ENCODE measurements around the gene KLC1.
"Not testable (repeated sequence)": the region's sequence is repeated elsewhere in the genome, so short reads cannot be mapped to it uniquely, and the experiment has no call there.

The KLC1 gene

DNA sequence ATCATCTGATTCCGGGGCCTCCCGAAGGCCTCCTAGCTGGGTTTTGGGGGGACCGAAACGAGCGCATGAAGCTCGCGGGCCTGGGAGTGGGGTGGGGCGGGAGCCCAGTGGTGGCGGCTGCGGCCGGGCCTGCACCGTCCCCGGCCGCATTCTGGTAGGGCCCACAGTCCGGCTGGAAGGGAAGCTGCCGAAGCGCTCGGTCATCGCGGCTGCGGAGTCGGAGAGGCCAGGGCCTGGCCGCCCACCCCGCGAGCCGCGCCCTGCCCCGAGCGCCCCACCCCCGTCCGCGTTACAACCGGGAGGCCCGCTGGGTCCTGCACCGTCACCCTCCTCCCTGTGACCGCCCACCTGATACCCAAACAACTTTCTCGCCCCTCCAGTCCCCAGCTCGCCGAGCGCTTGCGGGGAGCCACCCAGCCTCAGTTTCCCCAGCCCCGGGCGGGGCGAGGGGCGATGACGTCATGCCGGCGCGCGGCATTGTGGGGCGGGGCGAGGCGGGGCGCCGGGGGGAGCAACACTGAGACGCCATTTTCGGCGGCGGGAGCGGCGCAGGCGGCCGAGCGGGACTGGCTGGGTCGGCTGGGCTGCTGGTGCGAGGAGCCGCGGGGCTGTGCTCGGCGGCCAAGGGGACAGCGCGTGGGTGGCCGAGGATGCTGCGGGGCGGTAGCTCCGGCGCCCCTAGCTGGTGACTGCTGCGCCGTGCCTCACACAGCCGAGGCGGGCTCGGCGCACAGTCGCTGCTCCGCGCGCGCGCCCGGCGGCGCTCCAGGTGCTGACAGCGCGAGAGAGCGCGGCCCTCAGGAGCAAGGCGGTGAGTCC is at the start of gene KLC1:
Gene KLC1, plus strand, starts transcription at position 528 of the 819 bp plus-strand sequence. CDS start 25,354 bp downstream, outside the sequence.
- peak; percentile 93 for DNase-seq (ENCODE audit: low spot score)

DNA sequence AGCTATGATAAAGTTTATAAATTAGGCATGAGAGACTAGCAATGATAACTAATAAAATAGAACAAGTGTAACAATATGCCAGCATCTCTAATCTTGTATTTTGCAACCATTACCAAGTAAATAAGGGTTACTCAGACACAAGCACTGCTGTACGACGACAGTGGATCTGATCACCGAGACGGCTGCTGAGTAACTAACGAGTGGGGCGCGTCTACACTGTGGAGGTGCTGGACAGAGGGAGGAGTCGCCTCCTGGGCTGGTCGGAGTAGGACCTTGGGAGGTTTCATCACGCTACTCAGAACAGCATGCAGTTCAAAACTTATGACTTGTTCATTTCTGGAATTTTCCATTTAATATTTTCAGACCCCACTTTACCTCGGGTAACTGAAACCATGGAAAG is 47.8 kb upstream of the KLC1 start:
- DNase-seq (ENCODE audit: low spot score), result no peak

DNA sequence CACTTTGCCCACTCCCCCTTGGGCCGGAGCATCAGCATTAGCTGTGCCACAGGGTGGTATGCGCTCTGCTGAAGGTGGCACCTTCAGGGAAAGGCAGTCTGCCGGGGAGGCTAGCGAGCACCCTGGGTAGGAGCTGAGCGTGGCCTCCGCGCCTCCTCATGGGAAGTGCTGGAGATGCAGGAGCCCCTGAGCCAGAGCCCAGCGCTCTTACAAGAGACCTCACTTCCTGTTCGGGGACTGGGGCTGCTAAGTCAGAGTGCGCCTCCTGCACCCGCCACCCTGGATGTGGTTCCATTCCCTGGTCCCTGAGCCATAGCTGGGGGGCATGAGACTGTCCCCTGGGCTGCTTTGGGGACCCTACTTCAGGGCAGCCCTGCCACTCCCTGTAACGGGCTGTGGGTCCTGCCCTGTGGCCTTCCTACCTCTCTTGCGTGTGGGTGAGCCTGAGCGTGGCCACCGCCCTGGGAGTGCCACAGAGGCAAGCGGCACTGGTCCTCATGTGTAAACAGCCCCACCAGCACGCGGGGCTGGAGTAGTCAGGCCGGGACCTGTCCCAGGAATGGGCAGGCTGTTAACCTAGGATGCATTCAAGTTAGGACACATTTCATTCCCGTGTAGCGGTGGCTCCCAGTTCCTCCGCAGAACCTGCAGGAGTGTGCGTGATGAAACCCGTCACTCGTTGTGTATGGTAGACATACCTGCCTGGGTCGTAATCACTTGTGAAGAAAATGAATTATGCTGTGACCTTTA is 46.9 kb upstream of the KLC1 start:
- DNase-seq (ENCODE audit: low spot score), result no peak

DNA sequence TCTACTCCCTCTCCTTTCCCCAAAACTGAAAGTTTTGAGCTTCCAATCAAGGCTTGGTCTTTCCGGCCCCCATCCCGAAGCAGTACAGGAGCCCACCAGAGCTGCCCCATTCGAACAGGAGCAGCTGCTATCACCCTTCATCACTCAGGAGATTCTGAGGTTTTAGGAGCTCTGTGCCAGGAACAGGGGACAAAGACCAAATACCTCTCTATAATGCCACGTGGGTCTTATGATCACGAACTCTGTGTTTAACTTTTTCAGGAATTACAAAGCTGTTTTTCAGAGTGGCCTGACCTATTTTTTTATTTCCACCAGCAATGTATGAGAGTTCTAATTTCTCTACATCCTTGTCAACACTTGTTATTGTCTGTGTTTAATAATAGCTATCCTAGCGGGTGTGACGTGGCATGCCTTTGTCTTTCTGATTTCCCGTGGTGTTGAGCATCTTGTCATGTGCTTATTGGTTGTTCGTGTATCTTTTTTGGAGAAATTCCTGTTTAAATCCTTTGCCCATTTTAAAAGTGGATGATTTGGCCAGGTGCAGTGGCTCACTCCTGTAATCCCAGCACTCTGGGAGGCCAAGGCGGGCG is 44.6 kb upstream of the KLC1 start:
- no peak for DNase-seq (ENCODE audit: low spot score)

DNA sequence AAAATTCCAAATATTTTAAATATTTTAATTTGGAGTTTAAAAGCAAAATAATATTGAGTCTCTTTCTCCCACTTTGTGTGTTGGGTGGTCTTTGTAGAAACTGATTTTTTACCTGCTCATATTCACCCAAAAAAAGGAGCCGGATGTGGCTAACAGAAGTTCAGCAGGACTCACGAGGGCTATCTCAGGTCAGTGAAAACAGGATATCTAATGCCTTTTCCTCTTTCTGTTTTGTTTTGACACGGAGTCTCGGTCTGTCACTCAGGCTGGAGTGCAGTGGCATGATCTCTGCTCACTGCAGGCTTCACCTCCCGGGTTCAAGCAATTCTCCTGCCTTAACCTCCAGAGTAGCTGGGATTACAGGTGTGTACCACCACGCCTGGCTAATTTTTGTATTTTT is 35.4 kb upstream of the KLC1 start:
- DNase-seq (ENCODE audit: low spot score), result no peak

DNA sequence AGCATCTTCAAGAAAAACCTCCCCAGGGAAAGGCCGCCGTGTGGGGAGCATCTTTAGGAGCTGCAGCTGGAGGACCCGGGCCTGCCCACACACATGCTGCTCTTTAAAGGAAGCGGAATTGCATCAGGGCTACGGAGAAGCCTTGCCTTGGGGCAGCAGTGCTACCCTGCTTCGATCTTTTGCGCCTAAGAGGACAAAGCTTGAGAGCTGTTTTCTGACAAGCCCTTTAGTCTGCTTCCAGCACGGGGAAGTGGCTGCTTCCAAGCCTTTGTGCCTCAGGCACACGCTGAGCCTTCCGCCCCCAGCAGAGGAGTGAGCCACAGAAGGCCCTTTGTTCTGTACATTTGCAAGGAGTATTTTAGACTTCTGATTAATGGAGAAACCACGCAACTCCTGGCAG is 34.7 kb upstream of the KLC1 start:
- DNase-seq (ENCODE audit: low spot score), result no peak

DNA sequence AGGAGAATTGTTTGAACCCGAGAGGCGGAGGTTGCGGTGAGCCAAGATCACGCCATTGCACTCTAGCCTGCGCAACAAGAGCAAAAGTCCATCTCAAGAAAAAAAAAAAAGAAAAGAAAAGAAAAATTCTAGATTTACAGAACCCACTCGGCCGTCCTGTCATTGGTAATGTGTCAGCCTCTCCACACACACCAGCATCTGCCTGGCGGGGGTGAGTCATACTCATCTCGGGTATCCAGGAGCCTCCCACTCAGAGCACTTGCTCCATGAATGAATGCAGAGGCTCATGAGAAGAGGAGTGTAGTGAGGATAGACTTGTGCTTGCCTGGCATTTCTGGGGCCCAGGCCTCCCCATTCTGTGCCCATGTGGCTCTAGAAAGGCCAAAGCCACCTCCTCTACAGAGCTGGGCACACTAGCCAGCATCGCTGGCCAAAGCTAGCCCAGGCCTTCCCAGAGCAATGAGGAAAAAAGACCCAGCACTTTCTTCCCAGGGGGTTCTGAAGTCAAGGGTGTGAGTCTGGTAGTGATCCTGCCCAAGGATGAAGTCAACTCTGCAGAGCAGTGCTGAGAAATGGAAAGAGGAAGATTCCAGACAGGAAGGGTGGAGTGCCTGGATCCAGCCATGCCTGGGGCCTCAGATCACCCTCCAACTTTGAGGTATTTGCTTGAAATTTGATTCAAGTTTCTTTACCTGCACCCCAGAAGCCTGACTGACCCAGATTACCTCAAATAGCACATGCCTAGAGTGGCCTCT is 31.2 kb upstream of the KLC1 start:
- peak; percentile 96 for DNase-seq (ENCODE audit: low spot score)

DNA sequence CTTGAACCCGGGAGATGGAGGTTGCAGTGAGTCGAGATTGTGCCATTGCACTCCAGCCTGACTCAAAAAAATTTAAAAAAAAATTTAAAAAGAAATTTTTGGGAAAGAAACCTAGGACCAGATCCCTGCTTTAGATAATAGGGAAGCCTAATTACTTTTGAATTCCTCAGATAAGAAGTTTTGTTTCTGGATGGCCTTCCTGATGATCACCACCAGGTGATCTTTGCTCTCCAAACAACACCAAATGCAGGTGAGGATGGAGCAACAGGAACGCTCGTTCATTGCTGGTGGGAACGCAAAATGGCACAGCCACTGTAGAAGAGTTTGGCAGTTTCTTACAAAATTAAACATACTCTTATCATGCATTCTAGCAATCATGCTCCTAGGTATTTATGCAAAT is 28.5 kb upstream of the KLC1 start:
- no peak for DNase-seq (ENCODE audit: low spot score)

DNA sequence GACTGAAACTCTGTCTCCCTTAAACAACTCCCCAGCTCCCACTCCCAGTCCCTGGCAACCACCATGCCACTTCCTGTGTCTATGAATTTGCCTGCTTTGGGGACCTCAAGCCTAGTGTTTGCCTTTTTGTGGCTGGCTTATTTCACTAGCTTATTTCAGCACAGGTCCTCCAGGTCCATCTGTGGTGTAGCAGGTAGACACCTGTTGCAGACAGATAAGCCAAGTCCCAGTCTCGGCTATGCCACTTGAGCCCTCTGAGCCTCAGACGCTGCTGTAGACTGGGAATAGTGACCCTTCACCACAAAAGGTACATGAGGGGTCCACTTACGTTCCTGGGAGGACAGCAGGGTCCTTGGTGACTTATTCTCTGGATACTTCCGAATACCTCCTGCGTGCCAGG is 24.4 kb upstream of the KLC1 start:
- DNase-seq (ENCODE audit: low spot score), result no peak

DNA sequence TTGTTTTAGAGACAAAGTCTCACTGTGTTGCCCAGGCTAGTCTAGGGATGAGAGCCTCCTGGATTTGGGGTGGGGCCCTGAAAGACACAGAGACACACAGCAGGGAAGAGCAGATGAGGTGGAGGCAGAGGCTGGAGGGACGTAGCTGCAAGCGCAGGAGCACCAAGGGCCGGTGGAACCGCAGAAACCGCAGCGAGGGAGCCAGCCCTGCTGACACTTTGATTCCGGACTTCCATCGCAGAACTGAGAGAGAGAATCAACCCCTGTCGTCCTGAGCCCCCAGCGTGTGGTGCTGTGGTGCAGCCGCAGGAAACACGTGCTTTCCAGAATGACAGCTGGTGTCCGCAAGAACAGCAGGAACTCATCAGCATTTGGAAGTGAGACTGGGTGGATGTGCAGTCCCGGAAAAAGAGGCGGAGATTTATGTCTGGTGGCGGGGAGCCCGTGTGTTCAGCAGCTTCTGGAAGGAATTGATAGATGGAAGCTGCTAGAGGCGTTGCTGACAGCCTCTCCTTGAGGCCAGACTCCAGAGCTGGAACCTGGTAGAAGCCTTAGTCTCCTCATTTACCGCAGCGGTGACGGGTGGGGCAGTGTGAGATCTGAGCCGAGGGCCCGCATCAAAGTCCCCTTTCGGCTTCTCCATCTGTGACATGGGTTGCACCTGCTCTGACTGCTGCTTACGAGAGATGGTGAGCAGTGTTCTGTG is 21.9 kb upstream of the KLC1 start:
- peak; percentile 94 for DNase-seq (ENCODE audit: low spot score)

DNA sequence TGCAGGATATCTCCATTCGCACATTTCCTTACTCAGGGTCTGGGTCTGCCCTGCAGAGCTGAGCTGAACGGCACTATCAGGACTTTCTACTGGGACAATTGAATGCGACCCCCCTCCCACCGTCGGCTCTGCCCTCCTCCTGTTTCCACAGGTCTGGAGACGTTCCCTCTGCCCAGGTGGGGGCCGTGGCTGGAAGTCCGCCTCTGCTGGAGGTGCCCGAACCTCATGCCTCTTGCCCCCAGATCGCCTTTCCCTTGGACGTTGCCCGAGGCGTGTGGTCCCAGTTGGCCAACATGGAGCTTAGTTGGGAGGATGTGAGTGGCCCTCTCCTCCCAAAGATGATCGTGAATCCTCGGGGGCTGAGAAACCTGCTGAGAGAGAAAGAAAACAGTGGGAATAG is 21.2 kb upstream of the KLC1 start:
- no peak for DNase-seq (ENCODE audit: low spot score)

DNA sequence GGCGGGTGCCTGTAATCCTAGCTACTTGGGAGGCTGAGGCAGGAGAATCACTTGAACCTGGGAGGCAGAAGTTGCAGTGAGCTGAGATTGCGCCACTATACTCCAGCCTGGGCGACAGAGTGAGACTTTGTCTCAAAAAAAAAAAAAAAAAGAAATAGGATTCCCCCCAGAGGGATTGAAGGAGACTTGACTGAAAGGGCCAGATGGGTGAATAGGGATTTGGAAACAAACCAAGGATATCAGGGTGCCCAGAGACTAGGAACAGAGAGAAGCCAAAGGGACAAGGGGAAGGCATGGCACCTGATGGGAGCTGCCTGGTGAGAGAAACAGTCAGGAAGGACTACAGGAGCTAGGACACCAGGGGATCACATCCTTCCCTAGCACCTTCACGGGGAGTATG is 19.9 kb upstream of the KLC1 start:
- not testable (repeated sequence) for DNase-seq (ENCODE audit: low spot score)

DNA sequence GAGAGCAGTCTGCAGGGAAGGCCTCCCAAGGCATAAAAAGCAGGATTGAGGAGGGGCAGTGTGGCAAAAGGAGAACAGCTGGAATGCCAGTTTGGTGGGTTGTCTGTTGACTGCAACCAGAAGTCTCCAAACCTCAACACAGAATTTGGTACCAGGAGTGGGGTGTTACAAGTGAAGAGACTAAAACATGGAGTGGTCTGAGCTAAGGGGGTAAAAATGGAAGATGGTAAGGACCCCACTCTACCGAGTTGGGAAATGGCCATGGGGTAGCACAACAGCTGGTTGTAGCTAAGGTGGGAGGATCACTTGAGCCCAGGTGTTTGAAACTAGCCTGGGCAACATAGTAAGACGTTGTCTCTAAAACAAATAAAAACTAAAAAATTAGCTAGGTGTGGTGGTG is 17.8 kb upstream of the KLC1 start:
- DNase-seq (ENCODE audit: low spot score), result no peak

DNA sequence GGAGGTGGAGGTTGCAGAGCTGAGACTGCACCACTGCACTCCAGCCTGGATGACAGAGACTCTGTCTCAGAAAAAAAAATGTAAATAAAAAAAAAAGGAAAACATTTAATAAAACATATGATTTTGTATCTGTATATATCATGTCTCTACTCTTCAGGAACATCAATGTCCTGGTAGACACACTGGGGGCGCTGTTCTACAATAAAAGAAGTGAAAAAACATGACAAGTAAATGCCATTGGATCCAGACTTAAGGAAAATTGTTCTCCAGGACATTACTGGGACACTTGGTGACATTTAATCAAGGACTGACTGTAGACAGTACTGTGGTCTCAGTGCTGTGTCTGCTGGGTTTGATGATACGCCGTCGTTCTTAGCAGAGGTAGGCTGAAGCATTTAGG is 15.5 kb upstream of the KLC1 start:
- no peak for DNase-seq (ENCODE audit: low spot score)

DNA sequence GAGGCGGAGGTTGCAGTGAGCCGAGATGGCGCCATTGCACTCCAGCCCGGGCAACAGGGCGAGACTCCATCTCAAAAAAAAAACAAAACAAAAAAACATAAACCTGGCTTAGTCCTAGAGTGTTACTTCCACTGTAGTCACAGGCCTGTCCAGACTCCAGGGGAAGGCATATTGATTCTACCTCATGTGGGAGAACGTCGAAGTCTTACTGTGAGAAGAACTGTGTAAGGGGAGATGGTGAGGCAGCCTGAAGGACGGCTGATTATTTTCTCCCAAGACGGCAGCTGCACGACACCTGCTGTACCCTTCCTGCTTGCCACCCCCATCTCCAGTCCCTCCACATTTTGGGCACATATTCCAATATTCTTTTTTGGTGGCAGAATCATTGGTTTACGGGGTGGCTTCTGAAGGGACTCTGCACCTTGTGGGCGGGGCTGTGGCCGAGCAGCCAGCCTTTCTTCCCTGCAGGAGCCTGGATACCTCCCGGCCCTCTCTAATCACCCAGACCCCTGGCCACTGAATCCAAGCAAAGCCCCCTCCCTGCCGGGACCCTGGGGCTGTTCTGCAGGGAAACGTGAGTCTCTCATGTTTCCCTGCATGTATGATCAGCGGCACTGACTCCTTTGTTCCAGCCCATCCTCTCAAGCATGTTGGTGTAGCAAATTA is 12.2 kb upstream of the KLC1 start:
- DNase-seq (ENCODE audit: low spot score), result no peak

DNA sequence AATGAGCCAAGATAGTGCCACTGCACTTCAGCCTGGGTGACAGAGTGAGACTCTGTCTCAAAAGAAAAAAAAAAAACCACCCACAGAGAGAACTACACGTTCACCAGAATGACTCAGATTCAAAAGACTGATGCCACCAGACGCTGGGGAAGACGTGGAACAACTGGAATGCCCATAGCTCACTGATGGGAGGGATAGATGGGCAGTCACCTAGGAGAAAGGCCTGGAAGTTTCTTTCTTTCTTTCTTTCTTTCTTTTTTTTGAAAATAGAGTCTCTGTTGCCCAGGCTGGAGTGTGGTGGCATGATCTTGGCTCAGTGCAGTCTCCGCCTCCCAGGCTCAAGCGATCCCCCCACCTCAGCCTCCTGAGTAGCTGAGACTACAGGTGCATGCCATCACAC is 10.0 kb upstream of the KLC1 start:
- no peak for DNase-seq (ENCODE audit: low spot score)

DNA sequence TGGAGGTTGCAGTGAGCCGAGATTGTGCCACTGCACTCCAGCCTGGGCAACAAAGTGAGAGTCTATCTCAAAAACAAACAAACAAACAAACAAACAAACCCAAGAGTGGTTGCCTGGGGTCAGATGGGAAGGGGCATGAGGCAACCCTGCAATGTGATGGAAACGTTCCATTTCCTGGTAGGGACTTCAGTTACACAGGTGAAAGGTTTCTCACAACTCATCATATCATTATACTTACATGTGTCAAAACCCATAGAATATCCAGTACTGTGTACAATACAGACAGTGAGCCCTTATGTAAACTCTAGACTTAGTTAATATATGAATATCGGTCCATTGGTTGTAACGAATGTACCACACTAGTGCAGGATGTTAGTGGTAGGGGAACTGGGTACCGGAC is 7.2 kb upstream of the KLC1 start:
- DNase-seq (ENCODE audit: low spot score), result no peak

DNA sequence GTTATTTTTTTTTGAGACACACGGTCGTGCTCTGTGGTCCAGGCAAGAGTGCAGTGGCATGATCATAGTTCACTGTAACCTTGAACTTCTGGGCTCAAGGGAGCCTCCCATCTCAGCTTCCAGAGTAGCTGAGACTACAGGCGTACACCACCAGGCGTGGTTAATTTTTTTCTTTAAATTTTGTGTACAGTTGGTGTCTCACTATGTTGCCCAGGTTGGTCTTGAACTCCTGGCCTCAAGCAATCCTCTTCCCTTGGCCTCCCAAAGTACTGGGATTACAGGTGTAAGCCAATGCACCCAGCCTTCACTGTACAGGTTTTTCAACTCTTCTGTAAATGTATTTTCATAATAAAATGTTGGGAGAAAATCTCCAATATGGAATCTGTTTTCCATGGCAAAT is 5.7 kb upstream of the KLC1 start:
- no peak for DNase-seq (ENCODE audit: low spot score)

DNA sequence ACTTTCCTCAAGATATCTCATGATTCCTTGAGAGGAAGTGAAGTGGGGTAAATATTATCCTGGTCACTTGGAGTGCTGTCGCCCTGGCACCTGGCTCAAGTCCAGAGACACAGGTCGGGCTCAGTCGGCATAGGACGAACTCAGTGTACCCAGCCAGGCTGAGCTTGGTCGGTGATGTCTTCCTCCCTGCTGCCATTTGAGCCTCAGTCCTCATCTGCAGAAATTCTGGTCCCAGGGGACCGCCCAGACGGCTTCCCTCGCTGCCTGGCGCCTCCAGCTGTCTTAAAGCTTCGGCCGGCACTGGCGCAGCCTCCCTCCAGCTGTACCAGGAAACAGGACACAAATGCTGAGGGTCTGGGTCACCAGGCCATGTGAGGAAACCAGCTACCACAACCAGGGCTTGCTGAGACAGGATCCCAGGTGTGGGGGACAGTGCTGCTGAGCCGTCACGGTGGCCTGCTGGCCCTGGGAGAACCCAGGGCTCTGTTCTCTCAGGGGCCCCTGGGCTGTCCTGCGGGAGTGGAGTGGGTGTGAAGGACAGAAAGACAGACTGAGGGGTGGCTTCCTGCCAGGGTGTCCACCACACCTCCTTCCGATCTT is 5.0 kb upstream of the KLC1 start:
- DNase-seq (ENCODE audit: low spot score), result no peak

DNA sequence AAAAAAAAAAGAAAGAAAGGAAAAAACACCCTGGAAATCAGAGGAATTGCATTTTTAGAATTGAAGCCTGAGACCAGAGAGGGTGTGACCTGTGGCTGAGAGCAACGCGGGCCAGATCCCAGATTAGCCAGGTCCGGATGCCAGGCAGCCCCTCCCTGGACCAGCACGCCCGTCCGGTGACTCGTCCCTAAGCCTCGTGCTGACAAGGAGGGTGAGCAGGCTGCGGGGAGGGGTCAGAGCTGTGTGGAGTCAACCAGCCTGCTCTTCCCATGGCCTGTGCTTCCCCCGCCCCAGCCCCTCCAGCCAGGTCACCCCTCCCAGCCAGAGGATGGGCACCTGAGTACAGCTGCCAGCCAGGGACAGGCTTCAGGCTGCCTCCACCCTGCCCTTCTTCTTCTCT is 4.2 kb upstream of the KLC1 start:
- DNase-seq (ENCODE audit: low spot score), result peak; percentile 89

All from GM03348 (cell line).